OCI-LY7 (cell line): ENCODE data around the gene ROR2. TPM values are rescaled to one million over a fixed set of nuclear protein-coding genes. Genes with fewer than 3 reads are reported as not detected.

Experiments
- microRNA-seq: library from miRNA; unstranded; fragments of <30 nt; microRNA quantifications from one replicate; pipeline ENCODE4 v1.2.0, GENCODE V29; 2022; ENCODE audit warnings: borderline replicate concordance
- small RNA-seq: library from RNA; depleted of rRNA; stranded (forward); fragments of <200 nt; gene quantifications from one replicate; pipeline ENCODE3, GENCODE V24; 2014
- total RNA-seq, 2 experiments: library from RNA; depleted of rRNA in 1 of 2; stranded (reverse); fragments of >200 nt in 1 of 2; shearing (Covaris generic) in 1 of 2; gene quantifications; 2 replicates each; pipeline ENCODE4 v1.2.3, GENCODE V29; 2014 to 2022

Gene ROR2
- total RNA-seq, 2 experiments from 2014 or later, result 0.10 to 0.19 TPM

Small RNA genes within 50 kb of the gene (microRNA-seq; reads per million reads assigned to microRNA genes)
- gene MIR3910-1 (not detected), gene MIR3910-2 (not detected)

Small RNA genes within 50 kb of the gene (small RNA-seq; reads per million reads assigned to genes)
- not detected for gene MIR3910-1

Other genes with a start within 250 kb of the ROR2 start
- 42.2 and 48.1 TPM in 2 replicates for gene SPTLC1, start 165.2 kb upstream of the ROR2 start, total RNA-seq (2014; rRNA removed; shearing (Covaris generic))
- 46.6 and 48.7 TPM in 2 replicates for gene SPTLC1, start 165.2 kb upstream of the ROR2 start, total RNA-seq (2022)